ENCODE results near the gene HES5.

The HES5 gene

DNA sequence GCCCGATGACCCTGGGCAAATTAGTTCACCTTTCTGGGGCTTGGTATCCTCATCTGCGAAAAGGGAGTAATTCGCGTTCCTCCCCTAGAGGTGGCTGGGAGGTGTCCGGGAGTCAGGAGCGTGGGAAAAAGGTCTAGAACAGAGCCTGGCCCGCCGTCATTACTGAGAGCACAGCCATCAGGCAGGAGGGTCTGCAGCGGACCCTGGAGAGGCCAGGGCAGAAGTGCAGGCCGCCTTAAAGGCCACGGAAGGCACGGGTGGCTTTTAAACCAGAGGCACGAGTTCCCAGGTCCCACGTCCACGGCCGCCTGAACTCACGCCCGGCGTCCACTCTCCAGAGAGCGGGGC is 4.5 kb downstream of the HES5 start:
- H3K36me3 ChIP-seq (ENCODE audit: insufficient read depth, low read length), result peaks cover 11% of the 10 kb centered on the region
- H3K4me1 ChIP-seq (ENCODE audit: control insufficient read depth, insufficient read depth, low read length), result peaks cover 50% of the 10 kb centered on the region
- H3K9ac ChIP-seq (ENCODE audit: low read depth, low read length), result peak overlapping the region; percentile 96
- H3K4me2 ChIP-seq (ENCODE audit: low read length), result peak overlapping the region; percentile 94
- peak overlapping the region; percentile 98 for H3K4me3 ChIP-seq (ENCODE audit: low read length)
- H3K9me3 ChIP-seq (replicated peaks; ENCODE audit: low read length), result no peaks in the 10 kb centered on the region
- no peaks in the 10 kb centered on the region for H3K27me3 ChIP-seq (ENCODE audit: control insufficient read depth, insufficient read depth, low read length)

DNA sequence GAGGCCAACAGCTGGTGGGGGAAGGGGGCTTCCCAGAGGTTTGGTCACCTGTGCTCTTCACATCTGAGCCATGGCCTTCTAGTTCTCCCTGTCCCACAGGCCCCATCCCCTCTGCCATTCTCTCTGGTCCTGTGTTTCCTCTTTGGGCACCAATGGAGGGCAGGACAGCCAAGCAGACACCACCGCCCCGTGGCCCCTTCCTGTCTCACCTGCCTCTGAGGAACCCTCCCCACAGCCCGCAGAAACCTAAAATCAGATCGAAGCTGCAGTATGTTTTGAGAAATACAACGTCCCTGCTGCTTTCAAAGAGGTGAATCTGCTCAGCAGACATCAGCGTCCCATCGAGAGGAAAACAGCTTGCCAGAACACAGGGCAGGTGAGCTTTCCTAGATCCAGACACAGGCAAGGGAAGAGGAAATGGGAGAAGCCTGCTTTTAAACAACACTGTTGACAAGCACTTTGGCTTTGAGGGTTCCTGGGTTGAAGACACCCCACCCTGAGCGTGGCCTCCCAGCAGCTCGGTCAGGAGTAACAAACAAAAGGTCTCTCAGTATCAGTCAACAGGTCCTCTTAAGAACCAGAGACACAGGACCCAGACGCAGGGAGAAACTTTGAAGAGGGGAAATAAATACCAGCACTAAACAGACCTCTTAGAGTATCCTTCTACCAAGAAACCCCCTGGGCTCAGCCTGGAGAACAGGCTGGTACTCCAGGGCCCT is 6.0 kb downstream of the HES5 start:
- Histone ChIP-seq H3K9ac (ENCODE audit: low read depth, low read length) (no peak overlapping the region), H3K4me2 (ENCODE audit: low read length) (peak overlapping the region; percentile 94), H3K4me1 (ENCODE audit: control insufficient read depth, insufficient read depth, low read length) (peaks cover 44% of the 10 kb centered on the region), H3K4me3 (ENCODE audit: low read length) (peak overlapping the region; percentile 98), H3K27me3 (ENCODE audit: control insufficient read depth, insufficient read depth, low read length) (no peaks in the 10 kb centered on the region), H3K9me3 (replicated peaks; ENCODE audit: low read length) (no peaks in the 10 kb centered on the region), H3K36me3 (ENCODE audit: insufficient read depth, low read length) (peaks cover 22% of the 10 kb centered on the region)

DNA sequence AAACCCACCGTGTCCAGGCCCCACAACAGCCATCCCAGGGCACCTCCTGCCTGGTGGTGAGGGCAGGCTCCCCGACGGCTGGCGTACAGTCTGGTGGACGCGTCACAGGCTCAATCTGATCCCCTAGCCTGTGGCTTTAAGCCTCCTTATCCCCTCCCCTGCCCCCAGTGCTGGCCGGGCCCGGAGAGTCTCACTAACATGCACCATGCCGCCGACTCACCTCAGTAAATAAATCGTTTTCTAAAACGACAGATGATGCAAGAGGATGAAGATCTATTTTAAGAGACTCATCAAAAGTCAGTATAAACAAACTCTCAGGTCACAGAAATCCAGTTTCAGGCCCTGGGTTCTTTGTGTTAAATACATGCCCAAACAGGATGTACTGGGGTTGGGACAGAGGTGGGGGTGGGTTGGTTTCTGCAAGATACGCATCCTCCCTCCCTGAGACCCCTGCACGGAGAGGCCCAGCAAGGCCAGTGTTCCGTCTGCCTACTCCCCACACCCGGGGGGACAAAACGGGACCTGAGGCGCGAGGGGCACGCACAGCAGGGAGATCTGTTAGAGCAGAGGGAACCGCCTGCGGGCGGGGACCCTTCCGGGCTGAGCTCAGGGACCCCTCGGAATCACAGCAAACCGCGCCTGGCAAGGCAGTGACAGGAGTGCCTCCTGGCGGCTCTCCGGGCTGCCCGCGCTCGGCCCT is 6.7 kb downstream of the HES5 start:
- Histone ChIP-seq H3K4me3 (ENCODE audit: low read length) (no peak overlapping the region), H3K9me3 (replicated peaks; ENCODE audit: low read length) (no peaks in the 10 kb centered on the region), H3K36me3 (ENCODE audit: insufficient read depth, low read length) (peaks cover 29% of the 10 kb centered on the region), H3K9ac (ENCODE audit: low read depth, low read length) (peak overlapping the region; percentile 9), H3K27me3 (ENCODE audit: control insufficient read depth, insufficient read depth, low read length) (no peaks in the 10 kb centered on the region), H3K4me1 (ENCODE audit: control insufficient read depth, insufficient read depth, low read length) (peaks cover 37% of the 10 kb centered on the region), H3K4me2 (ENCODE audit: low read length) (no peak overlapping the region)

DNA sequence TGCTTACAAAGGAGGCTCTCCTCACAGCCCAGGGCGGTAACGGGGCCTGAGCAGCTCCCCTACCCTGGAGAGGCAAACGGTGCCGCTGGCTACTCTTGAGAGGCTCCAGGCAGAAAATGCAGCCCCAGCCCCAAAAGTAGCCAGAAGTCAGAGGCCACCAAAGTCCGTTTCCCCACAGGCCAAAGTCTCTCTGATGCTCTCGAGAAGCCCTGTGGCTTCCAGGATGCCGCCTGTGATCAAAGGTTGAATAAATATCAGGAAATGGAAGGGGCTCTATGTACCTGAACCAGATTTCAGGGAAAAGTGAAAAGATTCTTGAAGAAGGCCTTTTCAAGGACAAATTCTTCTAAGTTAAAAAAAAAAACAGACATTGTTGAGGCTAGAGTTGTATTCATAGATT is 7.8 kb downstream of the HES5 start:
- Histone ChIP-seq H3K9ac (ENCODE audit: low read depth, low read length) (no peak overlapping the region), H3K36me3 (ENCODE audit: insufficient read depth, low read length) (peaks cover 40% of the 10 kb centered on the region), H3K4me1 (ENCODE audit: control insufficient read depth, insufficient read depth, low read length) (peaks cover 27% of the 10 kb centered on the region), H3K27me3 (ENCODE audit: control insufficient read depth, insufficient read depth, low read length) (no peaks in the 10 kb centered on the region), H3K4me3 (ENCODE audit: low read length) (no peak overlapping the region), H3K4me2 (ENCODE audit: low read length) (no peak overlapping the region), H3K9me3 (replicated peaks; ENCODE audit: low read length) (no peaks in the 10 kb centered on the region)

DNA sequence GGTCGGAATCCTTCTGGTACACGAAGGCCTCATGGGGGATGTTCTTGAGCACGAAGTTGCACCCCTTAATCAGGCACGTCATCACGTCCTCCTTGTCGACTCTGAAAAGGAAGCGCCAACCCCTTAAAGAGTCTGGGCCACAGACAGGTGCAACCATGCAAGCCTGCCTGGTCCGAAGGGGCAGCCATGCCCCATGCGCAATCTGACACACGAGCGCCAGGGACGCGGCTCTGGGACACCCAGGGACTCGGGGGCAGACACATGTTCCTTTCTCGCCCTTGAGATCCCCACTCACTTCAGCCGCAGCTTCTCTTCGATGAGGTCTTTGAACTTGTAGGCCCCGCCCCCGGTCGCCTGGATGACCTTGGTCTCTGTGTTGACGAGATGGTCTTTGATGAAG is 9.3 kb downstream of the HES5 start:
- H3K36me3 ChIP-seq (ENCODE audit: insufficient read depth, low read length), result peaks cover 53% of the 10 kb centered on the region
- H3K27me3 ChIP-seq (ENCODE audit: control insufficient read depth, insufficient read depth, low read length), result no peaks in the 10 kb centered on the region
- H3K4me2 ChIP-seq (ENCODE audit: low read length), result no peak overlapping the region
- H3K4me3 ChIP-seq (ENCODE audit: low read length), result no peak overlapping the region
- no peaks in the 10 kb centered on the region for H3K9me3 ChIP-seq (replicated peaks; ENCODE audit: low read length)
- H3K4me1 ChIP-seq (ENCODE audit: control insufficient read depth, insufficient read depth, low read length), result peaks cover 20% of the 10 kb centered on the region
- H3K9ac ChIP-seq (ENCODE audit: low read depth, low read length), result no peak overlapping the region

DNA sequence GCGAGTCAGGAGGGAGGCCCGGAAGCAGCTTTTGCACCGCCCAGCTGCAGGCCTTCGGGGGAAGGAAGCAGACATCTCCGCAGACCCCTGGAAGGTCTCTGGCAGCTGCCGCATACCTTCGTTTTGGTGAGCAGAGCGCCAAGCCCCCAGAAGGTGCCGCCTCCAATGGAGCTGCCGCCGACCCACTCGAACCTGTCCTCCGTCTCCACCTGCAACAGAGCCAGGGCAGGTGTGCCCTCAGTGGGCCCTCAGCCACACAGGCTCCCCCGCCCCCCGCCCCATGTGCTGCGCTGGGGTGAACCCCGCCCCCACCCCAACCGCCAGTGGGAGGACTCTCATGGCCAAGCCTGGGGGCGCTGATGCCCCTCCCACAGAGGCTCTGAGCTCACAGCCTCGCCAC is 9.9 kb downstream of the HES5 start:
- Histone ChIP-seq H3K36me3 (ENCODE audit: insufficient read depth, low read length) (peaks cover 53% of the 10 kb centered on the region), H3K27me3 (ENCODE audit: control insufficient read depth, insufficient read depth, low read length) (no peaks in the 10 kb centered on the region), H3K4me1 (ENCODE audit: control insufficient read depth, insufficient read depth, low read length) (peaks cover 17% of the 10 kb centered on the region), H3K9me3 (replicated peaks; ENCODE audit: low read length) (no peaks in the 10 kb centered on the region), H3K4me2 (ENCODE audit: low read length) (no peak overlapping the region), H3K4me3 (ENCODE audit: low read length) (no peak overlapping the region), H3K9ac (ENCODE audit: low read depth, low read length) (no peak overlapping the region)

DNA sequence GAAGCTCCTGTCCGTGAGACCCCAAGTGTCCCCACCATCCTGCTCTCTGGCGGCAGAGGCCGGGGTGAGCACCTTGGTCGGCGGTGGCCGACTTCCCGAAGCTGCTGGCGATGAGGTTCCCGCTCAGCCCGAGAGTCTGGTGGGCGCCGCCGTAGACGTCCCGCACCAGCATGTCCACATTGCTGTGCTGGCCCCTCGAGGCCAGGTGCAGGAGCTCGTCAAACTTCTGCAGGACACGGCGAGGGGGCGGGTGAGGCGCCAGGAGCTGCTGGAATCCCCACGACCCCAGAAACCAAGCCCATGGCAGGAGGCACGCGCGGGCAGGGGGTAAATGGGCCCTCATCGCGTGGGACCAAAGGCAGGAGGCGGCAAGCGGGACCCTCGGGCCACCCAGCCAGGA is 10.3 kb downstream of the HES5 start:
- H3K36me3 ChIP-seq (ENCODE audit: insufficient read depth, low read length), result peaks cover 53% of the 10 kb centered on the region
- no peak overlapping the region for H3K4me2 ChIP-seq (ENCODE audit: low read length)
- H3K9ac ChIP-seq (ENCODE audit: low read depth, low read length), result no peak overlapping the region
- no peaks in the 10 kb centered on the region for H3K9me3 ChIP-seq (replicated peaks; ENCODE audit: low read length)
- H3K4me1 ChIP-seq (ENCODE audit: control insufficient read depth, insufficient read depth, low read length), result peaks cover 13% of the 10 kb centered on the region
- no peaks in the 10 kb centered on the region for H3K27me3 ChIP-seq (ENCODE audit: control insufficient read depth, insufficient read depth, low read length)
- no peak overlapping the region for H3K4me3 ChIP-seq (ENCODE audit: low read length)

DNA sequence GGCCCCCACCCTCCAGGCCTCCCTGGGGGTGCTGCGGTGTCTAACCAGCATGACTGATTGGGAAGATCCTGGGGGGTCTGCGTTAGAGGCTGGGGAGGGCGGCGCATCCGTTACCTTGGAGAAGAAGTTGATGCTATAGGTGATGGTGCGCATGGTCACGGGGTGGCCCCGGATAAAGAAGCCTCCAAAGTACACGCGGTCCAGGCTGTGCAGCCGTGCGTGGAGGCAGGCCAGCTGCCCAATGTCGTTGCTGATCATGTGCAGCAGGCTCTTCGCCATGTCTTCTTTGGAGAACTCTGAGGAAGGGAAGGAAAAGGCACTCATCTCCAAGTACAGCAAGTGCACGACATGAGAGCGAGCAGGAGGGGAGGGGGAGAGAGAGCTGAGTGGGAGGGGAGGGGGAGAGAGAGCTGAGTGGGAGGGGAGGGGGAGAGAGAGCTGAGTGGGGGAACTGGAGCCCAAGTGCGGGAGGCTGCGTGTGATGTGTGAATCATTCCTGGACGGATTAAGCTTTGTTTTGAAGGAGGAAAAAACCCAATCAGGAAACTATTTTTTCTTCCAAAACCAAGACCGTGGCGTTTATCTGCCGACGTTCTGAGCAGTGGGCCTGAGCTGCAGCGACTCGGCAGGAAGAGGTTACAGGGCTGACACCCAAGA is 10.9 kb downstream of the HES5 start:
- H3K36me3 ChIP-seq (ENCODE audit: insufficient read depth, low read length), result peaks cover 54% of the 10 kb centered on the region
- H3K9ac ChIP-seq (ENCODE audit: low read depth, low read length), result no peak overlapping the region
- no peak overlapping the region for H3K4me2 ChIP-seq (ENCODE audit: low read length)
- peaks cover 8% of the 10 kb centered on the region for H3K4me1 ChIP-seq (ENCODE audit: control insufficient read depth, insufficient read depth, low read length)
- H3K4me3 ChIP-seq (ENCODE audit: low read length), result no peak overlapping the region
- H3K9me3 ChIP-seq (replicated peaks; ENCODE audit: low read length), result no peaks in the 10 kb centered on the region
- H3K27me3 ChIP-seq (ENCODE audit: control insufficient read depth, insufficient read depth, low read length), result no peaks in the 10 kb centered on the region

DNA sequence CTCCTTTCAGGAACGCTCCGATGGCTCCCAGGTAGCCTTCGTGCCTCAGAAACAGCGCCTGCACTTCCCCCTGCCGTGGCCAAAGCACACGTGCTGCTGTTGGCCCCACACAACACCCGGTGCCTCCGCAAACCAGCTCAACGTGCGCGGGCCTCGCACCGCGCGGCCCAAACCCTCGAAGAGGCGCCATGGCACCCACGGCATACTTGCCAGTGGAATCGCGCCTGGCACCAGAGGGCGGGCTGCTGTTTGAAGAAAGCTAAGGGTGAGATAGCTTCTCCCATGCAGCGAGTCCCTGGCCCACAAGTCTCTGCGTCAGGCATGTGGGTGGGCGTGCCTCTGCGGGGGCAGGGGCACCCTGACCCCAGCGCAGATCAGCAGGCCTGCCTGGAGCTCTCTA is 11.5 kb downstream of the HES5 start:
- Histone ChIP-seq H3K27me3 (ENCODE audit: control insufficient read depth, insufficient read depth, low read length) (no peaks in the 10 kb centered on the region), H3K4me2 (ENCODE audit: low read length) (no peak overlapping the region), H3K4me1 (ENCODE audit: control insufficient read depth, insufficient read depth, low read length) (peaks cover 5% of the 10 kb centered on the region), H3K36me3 (ENCODE audit: insufficient read depth, low read length) (peaks cover 60% of the 10 kb centered on the region), H3K9me3 (replicated peaks; ENCODE audit: low read length) (no peaks in the 10 kb centered on the region), H3K9ac (ENCODE audit: low read depth, low read length) (no peak overlapping the region), H3K4me3 (ENCODE audit: low read length) (no peak overlapping the region)

DNA sequence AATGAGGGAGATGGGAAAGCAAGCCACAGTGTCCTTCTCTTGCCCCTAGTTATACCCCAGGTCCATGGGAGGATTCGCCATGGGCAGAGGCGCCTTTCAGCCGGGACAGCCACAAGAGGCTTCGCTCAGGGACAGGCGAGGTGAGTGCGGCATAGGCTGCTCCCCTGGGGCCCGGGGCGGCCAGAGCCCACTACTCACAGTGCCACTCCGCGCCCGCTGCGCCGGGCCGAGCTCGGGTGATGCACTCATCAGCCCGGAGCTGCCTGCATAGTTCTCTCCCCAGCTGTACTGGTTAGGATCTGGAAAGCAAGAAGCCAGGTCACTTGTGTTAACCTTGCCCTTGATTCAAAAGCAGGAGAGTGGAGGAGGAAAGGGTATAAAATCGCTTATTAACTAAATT is 12.1 kb downstream of the HES5 start:
- H3K9ac ChIP-seq (ENCODE audit: low read depth, low read length), result no peak overlapping the region
- H3K4me1 ChIP-seq (ENCODE audit: control insufficient read depth, insufficient read depth, low read length), result no peaks in the 10 kb centered on the region
- H3K36me3 ChIP-seq (ENCODE audit: insufficient read depth, low read length), result peaks cover 60% of the 10 kb centered on the region
- H3K4me3 ChIP-seq (ENCODE audit: low read length), result no peak overlapping the region
- no peak overlapping the region for H3K4me2 ChIP-seq (ENCODE audit: low read length)
- no peaks in the 10 kb centered on the region for H3K27me3 ChIP-seq (ENCODE audit: control insufficient read depth, insufficient read depth, low read length)
- no peaks in the 10 kb centered on the region for H3K9me3 ChIP-seq (replicated peaks; ENCODE audit: low read length)

DNA sequence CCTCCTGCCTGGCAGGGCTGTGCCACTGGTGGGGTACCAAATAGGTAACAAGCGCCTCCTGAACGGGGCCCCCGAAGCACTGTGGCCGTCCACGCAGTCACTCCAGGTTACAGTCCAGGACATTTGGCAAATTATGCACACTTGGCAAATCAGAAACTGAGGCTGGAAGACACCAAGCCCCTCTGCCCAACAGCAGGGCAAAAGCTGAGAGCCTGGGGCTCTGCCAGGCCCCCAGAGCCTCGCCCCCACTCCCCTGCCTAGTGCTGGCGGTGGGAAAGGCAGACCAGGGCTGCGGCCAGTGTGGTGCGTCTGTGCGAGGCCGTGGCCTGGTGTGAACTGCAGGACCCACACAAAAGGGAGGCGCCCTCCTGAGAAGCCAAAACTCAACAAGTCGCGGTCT is 13.1 kb downstream of the HES5 start:
- Histone ChIP-seq H3K36me3 (ENCODE audit: insufficient read depth, low read length) (peaks cover 66% of the 10 kb centered on the region), H3K4me3 (ENCODE audit: low read length) (no peak overlapping the region), H3K9ac (ENCODE audit: low read depth, low read length) (no peak overlapping the region), H3K4me1 (ENCODE audit: control insufficient read depth, insufficient read depth, low read length) (no peaks in the 10 kb centered on the region), H3K27me3 (ENCODE audit: control insufficient read depth, insufficient read depth, low read length) (no peaks in the 10 kb centered on the region), H3K9me3 (replicated peaks; ENCODE audit: low read length) (no peaks in the 10 kb centered on the region), H3K4me2 (ENCODE audit: low read length) (no peak overlapping the region)
